Left ventricle myocardium inferior (tissue), 1 donor: Measurements from ENCODE around the gene THSD4. TPM values are rescaled to one million over a fixed set of nuclear protein-coding genes. Genes with fewer than 3 reads are reported as not detected.

Experiments used
- DNase-seq: peaks from one replicate; pipeline ENCODE4 v3.0.0-alpha.2; 2020
- H3K27ac ChIP-seq: fragments of 200-600 bp; replicated peaks from 2 replicates; pipeline ENCODE4 v1.8.0; 2021
- H3K27me3 ChIP-seq: fragments of 200-600 bp; 2 replicates; pipeline ENCODE4 v1.8.0; 2021; ENCODE audit warnings: low read depth
- H3K36me3 ChIP-seq: fragments of 200-600 bp; 2 replicates; pipeline ENCODE4 v1.8.0; 2021
- H3K4me1 ChIP-seq: fragments of 200-600 bp; 2 replicates; pipeline ENCODE4 v1.8.0; 2021
- H3K4me3 ChIP-seq: fragments of 200-600 bp; 2 replicates; pipeline ENCODE4 v1.8.0; 2021; ENCODE audit warnings: mild to moderate bottlenecking, moderate library complexity
- H3K9me3 ChIP-seq: fragments of 200-600 bp; replicated peaks from 2 replicates; pipeline ENCODE4 v1.8.0; 2021
- CTCF ChIP-seq: fragments of 200-600 bp; IDR thresholded peaks from 2 replicates; pipeline ENCODE4 v1.8.0; 2021; ENCODE audit warnings: antibody characterized with exemption, mild to moderate bottlenecking, borderline replicate concordance
- intact Hi-C: fragments of 100-400 bp; cut with micrococcal nuclease; formaldehyde crosslinking; loops from one replicate; pipeline ENCODE4 v1.11.0; 2022
- total RNA-seq: library from RNA; stranded (reverse); fragmentation: NEBNext Ultra II Directional; extraction: Animal tissue kit (Norgen Biotek cat#: 25700); gene quantifications from one replicate; pipeline ENCODE4 v1.2.1, GENCODE V29; 2021
- donor health status: DM: no; HTN: yes; CAD: no; lungs with severe emphysema.

THSD4 gene
- total RNA-seq, 1 donor from 2014 or later = 95.8 TPM

GRCh38 chr15:71780115-71780976 is 665.1 kb downstream of the THSD4 start:
- peak overlapping the region; percentile 8 for H3K4me3 ChIP-seq
- no peaks in the 10 kb centered on the region for H3K9me3 ChIP-seq
- no peaks in the 10 kb centered on the region for H3K27me3 ChIP-seq
- H3K27ac ChIP-seq = peak overlapping the region; percentile 53
- TF ChIP-seq CTCF = peak; percentile 74
- intact Hi-C loops = no loop called here
- peaks cover 32% of the 10 kb centered on the region for H3K4me1 ChIP-seq
- H3K36me3 ChIP-seq = no peaks in the 10 kb centered on the region
- no peak for DNase-seq

DNA sequence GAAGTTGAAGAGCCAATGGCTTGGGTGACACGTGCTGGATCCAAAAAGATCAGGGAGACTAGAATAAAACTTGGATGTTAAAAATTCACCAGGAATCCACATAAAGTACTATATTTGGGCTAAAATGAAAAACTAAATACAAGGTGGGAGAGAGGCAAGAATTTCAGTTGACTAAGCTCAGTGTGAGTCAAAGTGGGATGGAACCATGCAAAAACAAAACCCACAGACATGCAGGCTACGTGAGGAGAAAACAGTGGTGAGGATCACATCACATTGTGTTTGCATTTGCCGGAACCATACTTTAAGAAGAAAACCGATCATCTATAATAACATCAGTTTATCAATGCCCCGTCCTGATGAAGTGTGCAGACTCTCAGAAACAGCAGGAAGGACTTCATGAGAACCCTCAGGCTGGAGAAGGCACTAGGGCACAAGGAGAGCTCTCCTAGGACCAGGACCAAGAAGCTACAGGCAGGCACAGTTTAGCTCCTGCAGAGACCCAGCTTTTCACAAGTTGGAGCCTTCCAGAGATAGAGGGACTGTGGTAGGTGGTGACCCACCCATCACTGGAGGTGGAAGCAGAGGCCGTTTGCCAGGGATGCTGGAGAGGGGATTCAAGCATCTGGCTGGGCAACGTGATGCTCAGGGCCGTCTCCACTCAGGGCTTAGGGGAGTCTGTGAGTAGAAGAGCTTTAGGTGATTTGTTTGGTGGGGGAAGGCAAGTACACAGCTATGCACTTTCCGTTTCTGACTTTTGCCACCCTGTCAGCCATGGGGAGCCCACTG is 666.1 kb downstream of the THSD4 start:
- no peak overlapping the region for H3K27ac ChIP-seq
- no peaks in the 10 kb centered on the region for H3K9me3 ChIP-seq
- no peaks in the 10 kb centered on the region for H3K36me3 ChIP-seq
- no peak overlapping the region for H3K4me3 ChIP-seq
- H3K4me1 ChIP-seq = peaks cover 32% of the 10 kb centered on the region
- no peaks in the 10 kb centered on the region for H3K27me3 ChIP-seq
- intact Hi-C loops = no loop called here
- no peak for DNase-seq
- TF ChIP-seq CTCF = no peak

DNA sequence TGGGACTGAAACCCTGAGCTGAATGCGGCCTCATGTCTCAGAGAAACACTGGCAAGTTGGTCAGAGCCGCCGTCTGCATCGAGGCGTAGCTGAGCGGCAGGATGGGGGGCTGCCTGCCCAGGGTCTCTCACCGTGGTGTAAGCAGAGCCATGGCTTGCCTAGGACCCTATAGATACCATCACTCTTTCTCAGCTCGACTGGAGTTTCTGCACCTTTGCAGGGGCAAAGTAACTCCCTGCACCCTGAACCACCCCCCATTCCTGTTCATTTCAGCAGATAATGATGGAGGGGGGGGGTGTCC is 666.6 kb downstream of the THSD4 start:
- intact Hi-C loops = no loop called here
- Histone ChIP-seq H3K4me3 (no peak overlapping the region), H3K9me3 (no peaks in the 10 kb centered on the region), H3K27me3 (no peaks in the 10 kb centered on the region), H3K36me3 (no peaks in the 10 kb centered on the region), H3K27ac (no peak overlapping the region), H3K4me1 (peaks cover 32% of the 10 kb centered on the region)
- no peak for TF ChIP-seq CTCF
- DNase-seq = no peak

- DNase-seq = no peak
- H3K36me3 ChIP-seq = no peaks in the 10 kb centered on the region
- intact Hi-C loops = no loop called here
- H3K9me3 ChIP-seq = no peaks in the 10 kb centered on the region
- H3K4me3 ChIP-seq = no peak overlapping the region
- no peak for TF ChIP-seq CTCF
- no peak overlapping the region for H3K27ac ChIP-seq
- no peaks in the 10 kb centered on the region for H3K27me3 ChIP-seq
- peaks cover 29% of the 10 kb centered on the region for H3K4me1 ChIP-seq
These were observed 667.3 kb downstream of the THSD4 start for GRCh38 chr15:71782422-71783165.

GRCh38 chr15:71784719-71785118 is 669.4 kb downstream of the THSD4 start:
- H3K4me1 ChIP-seq = peaks cover 24% of the 10 kb centered on the region
- intact Hi-C loops = no loop called here
- TF ChIP-seq CTCF = peak; percentile 34
- H3K4me3 ChIP-seq = no peak overlapping the region
- H3K27me3 ChIP-seq = no peaks in the 10 kb centered on the region
- H3K9me3 ChIP-seq = no peaks in the 10 kb centered on the region
- H3K27ac ChIP-seq = no peak overlapping the region
- no peak for DNase-seq
- H3K36me3 ChIP-seq = no peaks in the 10 kb centered on the region
